GM13976 (cell line): ENCODE results near the gene GXYLT2.

ENCODE experiments used
- DNase-seq: peaks from one replicate; pipeline ENCODE4 v3.0.0; 2012; ENCODE audit warnings: low spot score
- in situ Hi-C: fragments of 300-500 bp; cut with MboI; formaldehyde crosslinking; loops from one replicate; pipeline ENCODE4 v1.12.0; 2022; ENCODE audit warnings: low sequenced_read_pairs, mixed read lengths, inconsistent platforms; ENCODE audit not compliant: unreplicated experiment
- TF ChIP-seq, protein P1 (sequence below): IDR thresholded peaks from 2 replicates; pipeline ENCODE4 v1.5.1; 2012; ENCODE audit warnings: borderline replicate concordance, mild to moderate bottlenecking; ENCODE audit not compliant: insufficient read depth; ENCODE audit errors: extremely low read depth, missing control alignments, control extremely low read depth

Gene GXYLT2

DNA sequence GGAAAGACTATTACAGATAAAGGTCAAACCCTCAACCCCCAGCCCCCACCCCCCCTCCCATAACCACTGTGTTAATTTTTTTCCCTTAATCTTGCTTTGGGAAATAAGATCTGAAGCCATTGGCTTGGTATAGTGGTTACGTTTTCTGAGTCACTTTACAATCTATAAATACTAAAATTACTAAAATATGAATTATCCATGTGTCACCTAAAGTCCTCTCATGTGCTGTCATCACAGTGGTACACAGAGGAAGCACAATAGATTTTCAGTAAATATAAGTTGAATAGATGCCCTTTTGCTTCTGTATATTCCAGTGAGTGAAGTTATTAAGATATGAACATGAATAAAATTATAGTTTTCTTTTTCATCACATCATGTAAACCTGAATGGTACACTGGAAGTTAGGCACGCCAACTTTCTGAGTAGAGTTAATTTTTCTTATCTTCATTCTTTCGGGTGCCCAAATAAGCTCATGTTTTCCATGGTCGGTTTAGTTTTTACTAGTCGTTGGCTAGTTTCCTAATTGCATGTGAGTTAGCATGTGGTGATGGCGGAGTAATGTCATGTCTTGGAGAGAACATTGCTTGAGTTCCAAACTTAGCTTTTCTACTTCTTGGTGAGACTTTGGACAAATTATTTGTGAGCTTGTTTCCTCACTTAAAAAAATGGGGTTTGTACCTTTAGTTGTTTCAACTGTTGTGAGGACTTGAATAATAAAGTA is 120.3 kb downstream of the GXYLT2 start:
- TF ChIP-seq, protein P1, sequence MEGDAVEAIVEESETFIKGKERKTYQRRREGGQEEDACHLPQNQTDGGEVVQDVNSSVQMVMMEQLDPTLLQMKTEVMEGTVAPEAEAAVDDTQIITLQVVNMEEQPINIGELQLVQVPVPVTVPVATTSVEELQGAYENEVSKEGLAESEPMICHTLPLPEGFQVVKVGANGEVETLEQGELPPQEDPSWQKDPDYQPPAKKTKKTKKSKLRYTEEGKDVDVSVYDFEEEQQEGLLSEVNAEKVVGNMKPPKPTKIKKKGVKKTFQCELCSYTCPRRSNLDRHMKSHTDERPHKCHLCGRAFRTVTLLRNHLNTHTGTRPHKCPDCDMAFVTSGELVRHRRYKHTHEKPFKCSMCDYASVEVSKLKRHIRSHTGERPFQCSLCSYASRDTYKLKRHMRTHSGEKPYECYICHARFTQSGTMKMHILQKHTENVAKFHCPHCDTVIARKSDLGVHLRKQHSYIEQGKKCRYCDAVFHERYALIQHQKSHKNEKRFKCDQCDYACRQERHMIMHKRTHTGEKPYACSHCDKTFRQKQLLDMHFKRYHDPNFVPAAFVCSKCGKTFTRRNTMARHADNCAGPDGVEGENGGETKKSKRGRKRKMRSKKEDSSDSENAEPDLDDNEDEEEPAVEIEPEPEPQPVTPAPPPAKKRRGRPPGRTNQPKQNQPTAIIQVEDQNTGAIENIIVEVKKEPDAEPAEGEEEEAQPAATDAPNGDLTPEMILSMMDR: no peak
- no peak for DNase-seq
- in situ Hi-C loops: no loop called here

DNA sequence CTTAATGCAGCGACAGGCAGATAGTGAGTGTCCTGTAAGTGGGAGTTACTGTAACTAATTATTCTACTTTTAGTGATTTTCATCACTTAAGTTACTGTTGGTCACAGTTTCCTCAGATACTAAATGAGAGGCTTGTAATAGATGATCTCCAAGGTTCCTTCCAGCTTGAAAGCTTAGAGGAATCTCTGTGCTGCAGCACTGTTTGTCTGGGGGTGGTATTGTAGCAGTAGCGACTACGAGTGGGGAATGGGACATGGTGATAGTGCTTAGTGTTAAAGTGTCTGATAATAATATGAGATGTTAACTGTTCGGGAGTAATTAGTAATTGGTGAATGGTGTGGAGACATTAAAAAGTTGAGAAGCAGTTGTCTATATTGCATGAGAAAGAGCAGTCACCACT is 121.2 kb downstream of the GXYLT2 start:
- TF ChIP-seq, protein P1: no peak
- in situ Hi-C loops: no loop called here
- no peak for DNase-seq

DNA sequence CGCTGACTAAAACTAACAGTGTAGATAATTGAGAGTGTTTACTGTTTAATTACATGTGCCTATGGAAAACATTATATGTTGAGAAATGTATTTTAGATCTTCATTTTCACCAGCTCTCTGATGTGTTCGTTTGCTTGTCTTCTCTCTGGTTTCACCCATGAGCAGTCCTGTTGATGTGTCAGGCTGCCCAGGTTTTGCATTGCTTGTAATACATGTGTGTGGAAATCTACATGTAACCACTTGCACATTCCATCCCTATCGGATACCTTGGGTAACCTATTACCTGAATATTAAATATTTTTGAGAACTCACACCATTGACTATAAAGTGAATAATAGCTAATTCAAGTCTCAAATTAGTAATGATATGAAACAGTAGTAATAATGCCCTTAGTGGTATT is 121.9 kb downstream of the GXYLT2 start:
- TF ChIP-seq, protein P1: no peak
- in situ Hi-C loops: no loop called here
- DNase-seq: no peak

DNA sequence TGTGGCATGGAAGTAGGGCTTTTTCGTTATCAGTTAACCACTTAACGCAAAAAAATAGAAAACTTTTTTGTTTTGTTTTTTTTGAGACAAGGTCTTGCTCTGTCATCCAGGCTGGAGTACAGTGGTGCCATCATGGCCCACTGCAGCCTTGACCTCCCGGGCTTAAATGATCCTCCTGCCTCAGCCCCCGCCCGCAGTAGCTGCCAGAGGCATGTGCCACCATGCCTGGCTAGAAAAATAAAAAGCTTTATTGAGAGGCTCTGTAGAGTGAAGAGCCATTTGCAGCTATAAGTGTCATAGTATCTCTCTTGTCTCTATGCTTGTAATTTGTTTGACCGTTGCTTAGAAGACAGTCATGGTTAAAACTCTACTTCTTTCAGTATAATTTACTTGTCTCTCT is 122.3 kb downstream of the GXYLT2 start:
- no peak for DNase-seq
- TF ChIP-seq, protein P1: no peak
- in situ Hi-C loops: no loop called here

DNA sequence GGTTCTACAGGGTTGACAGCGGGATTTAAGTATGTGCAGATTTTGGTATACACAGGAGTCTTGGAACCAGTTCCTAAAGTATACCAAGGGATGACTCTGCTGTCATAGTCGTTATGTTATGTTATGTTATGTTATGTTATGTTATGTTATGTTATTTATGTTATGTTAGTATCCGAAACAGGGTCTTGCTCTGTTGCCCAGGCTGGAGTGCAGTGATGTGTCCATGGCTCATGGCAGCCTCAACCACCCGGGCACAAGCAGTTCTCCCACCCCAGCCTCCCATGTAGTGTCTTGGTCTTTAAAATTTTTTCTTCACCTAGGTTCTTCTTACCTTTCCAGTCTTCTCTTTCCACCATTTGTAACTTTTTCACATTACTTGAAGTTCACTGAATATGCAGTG is 130.5 kb downstream of the GXYLT2 start:
- in situ Hi-C loops: no loop called here
- no peak for DNase-seq
- TF ChIP-seq, protein P1: no peak

DNA sequence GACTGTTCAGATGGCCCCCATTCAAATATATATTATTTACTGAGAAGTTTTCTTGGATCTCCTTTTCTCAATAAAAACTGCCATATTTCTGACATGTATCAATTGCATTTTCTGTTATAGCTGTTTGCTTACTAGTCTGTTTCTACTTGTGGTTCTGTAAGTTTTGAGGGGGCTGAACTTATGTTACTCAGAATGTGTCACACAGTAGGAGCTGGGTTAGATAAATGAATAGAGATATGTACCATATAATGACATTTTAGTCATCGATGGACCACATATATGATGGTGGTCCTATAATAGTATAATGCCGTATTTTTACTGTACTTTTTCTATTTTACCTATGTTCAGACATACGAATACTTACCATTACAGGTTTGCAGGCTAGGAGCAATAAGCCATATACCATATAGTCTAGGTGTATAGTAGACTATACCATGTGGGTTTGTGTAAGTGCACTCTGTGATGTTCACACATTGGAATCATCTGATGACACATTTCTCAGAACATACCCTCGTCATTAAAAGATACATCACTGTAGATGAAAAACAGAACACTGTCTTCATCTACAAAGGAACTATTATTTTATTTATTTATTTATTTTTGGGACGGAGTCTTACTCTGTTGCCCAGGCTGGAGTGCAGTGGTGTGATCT is 131.1 kb downstream of the GXYLT2 start:
- in situ Hi-C loops: no loop called here
- DNase-seq: no peak
- TF ChIP-seq, protein P1: no peak
